ENCODE measurements around the gene AJAP1.

- TF ChIP-seq GLIS3 (CRISPR knock-in tag; IDR thresholded peaks at IDR 0.05) (no peak), ARNTL (CRISPR knock-in tag; IDR thresholded peaks at IDR 0.05; ENCODE audit: borderline replicate concordance, low read depth) (no peak), ZFP3 (CRISPR knock-in tag; IDR thresholded peaks at IDR 0.05) (no peak)
These were observed 176.3 kb downstream of the AJAP1 start for GRCh38 chr1:4830707-4831106.
